GM21717 (cell line): Measurements from ENCODE around the gene PRCC.
"Not testable (repeated sequence)": the region's sequence is repeated elsewhere in the genome, so short reads cannot be mapped to it uniquely, and the experiment has no call there.

Source experiments
- ATAC-seq: cut with Tn5 transposase; IDR thresholded peaks from one replicate; pipeline ENCODE4 v1.9.1; 2021; ENCODE audit warnings: mild to moderate bottlenecking, moderate library complexity; ENCODE audit not compliant: unreplicated experiment

Gene PRCC

DNA sequence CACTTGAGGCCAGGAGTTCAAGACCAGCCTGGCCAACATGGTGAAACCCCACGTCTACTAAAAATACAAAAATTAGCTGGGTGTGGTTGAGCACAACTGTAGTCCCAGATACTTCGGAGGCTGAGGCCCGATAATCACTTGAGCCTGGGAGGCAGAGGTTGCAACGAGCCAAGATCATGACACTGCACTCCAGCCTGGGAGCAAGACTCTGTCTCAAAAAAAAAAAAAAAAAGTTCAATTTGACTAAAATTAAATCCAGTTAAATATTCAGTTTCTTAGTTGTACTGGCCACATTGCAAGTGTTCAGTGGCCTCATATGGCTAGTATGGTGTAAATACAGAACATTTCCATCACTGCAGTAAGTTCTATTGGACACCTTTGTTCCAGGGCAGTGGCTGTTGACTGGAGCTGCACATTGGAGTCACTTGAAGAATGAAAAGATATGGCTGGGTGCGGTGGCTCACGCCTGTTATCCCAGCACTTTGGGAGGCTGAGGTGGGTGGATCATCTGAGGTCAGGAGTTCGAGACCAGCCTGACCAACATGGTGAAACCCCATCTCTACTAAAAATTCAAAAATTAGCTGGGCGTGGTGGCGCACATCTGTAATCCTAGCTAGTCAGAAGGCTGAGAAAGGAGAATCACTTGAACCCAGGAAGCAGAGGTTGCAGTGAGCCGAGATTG is 9.6 kb upstream of the PRCC start:
- not testable (repeated sequence) for ATAC-seq

GRCh38 chr1:156760092-156760795 is 7.1 kb upstream of the PRCC start:
- ATAC-seq, result no peak

DNA sequence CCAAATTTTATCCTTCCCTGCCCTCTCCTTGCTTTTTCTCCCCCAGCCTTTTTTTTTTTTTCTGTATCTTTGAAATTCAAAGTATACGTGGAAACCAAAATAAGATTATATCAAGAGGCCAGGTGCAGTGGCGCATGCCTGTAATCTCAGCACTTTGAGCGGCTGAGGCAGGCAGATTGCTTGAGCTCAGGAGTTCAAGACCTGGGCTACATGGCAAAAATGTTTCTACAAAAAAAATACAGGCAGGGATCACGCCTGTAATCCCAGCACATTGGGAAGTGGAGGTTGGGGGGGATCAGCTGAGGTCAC is 6.6 kb upstream of the PRCC start:
- ATAC-seq, result no peak

DNA sequence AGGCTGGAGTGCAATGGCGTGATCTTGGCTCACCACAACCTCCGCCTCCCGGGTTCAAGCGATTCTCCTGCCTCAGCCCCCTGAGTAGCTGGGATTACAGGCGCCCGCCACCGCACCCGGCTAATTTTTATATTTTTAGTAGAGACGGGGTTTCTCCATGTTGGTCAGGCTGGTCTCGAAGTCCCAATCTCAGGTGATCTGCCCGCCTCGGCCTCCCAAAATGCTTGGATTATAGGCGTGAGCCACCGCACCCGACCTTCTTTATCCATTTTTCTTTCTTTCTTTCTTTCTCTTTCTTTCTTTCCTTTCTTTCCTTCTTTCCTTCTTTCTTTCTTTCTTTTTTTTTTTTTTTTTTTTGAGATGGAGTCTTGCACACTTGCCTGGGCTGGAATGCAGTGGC is 2.2 kb upstream of the PRCC start:
- not testable (repeated sequence) for ATAC-seq

- ATAC-seq, result no peak
Measured at GRCh38 chr1:156765666-156766065, 1.7 kb upstream of the PRCC start.

DNA sequence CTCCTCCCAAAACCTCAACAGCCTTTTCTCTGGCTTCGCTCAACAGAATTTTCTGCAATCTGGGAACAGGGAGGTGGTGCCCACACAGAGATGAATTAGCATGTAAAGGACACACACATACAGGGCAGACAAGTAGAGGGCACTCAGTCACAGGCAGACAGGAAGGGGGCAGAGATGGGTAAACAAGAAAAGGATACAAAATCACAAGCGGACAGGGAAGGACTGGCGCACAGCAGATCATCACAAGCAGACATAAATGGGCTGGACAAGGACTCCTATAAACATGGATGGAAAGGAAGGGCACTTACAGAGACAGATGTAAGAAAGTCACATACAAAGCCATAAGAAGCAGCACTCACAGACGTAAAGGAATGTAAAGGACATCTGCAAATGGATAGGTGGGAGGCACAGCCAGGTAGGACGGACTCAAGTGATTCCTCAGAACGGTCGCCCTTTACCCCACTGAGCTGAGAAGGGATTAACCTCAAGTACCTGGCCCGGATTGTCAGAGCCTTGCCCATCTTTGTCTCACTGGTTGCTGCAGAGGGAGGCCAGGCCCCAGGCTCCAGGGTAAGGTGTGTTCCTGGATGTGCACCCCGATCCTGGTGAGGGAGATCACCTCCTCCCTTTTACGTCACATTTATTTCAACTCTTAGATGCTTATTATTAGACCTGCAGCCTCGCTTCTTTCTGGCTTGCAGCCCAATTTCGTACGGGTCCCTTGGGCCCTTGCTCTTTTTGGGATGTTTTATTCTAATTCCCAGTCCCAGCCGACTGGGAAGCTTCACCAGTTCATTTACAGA is 836 bp upstream of the PRCC start:
- ATAC-seq, result peak; percentile 8

DNA sequence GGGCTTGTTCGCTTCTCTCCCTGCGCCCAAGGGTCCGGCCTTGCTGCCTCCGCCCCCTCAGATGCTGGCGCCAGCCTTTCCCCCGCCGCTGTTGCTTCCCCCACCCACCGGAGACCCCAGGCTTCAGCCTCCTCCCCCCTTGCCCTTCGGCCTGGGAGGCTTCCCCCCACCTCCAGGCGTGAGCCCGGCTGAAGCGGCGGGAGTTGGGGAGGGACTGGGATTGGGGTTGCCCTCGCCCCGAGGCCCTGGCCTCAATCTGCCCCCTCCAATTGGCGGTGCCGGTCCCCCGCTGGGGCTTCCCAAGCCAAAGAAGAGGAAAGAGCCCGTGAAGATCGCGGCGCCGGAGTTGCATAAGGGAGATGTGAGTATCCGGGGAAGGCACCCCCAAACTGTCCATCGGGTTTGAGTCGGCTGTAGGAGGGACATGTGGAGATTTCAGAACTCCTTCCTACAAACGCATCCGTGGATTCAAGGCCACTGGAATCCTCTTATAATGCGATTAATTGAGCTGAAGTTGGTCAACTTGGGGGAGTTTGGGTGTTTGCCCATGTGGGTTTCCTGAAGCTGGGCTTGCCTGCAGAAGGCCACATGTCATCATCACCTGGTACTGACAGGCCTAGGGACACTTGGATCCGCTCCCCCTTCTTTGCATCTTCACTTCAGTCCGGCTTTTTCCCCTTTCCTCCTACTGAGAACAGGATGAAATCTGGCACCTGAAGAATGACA is 707 bp downstream of the PRCC start:
- peak; percentile 7 for ATAC-seq

DNA sequence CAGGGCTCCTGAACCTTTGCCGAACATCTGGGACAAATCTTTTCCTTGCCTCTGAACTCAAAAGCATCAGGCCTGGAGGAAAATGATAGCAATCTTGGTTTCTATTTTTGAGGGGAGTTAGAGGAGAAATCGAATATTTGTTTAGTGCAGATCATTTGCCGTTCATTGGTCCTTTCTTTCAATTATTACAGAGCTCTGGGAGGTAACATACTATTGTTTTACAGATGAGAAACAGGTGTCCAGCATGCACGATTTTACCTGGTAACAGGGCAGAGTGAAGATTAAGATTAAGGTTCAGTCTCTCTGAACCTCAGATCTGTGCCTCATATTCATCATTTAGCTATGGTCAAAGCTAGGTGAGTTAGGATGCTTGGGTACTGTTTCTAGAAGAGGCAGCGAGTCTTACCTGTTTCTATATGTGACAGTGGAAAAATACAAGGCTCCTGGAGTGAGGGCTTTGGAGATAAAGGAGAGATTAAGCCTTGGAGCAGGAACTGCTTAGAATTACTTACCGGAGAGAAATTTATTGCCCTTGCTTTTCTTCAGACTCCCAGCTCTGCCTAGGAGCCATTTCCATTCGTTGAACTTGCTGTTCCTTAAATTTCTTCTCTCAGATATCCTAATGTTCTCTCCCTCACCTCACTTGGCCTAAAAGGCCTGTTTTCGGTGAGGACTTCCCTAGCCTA is 1.4 kb downstream of the PRCC start:
- no peak for ATAC-seq

DNA sequence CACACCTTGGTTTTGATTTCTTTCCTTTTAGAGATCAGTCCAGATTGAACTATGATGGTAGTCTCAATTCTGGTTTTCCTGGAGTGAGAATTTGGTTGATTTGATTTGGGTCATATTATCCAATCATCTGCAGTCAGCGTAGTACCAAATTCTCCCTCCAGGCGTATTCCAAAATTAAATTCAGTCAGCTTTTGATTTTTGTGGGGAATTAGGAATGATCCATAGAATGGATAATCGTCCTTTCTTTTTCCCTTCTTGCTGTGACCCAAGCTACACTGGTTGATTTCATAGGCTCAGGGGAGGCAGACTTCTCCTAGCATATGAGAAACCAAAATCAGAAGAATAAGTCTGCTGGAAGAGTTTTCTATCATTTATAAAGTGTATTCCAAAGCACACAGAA is 4.9 kb downstream of the PRCC start:
- ATAC-seq, result no peak

- no peak for ATAC-seq
Measured at GRCh38 chr1:156772728-156773497, 5.6 kb downstream of the PRCC start.

DNA sequence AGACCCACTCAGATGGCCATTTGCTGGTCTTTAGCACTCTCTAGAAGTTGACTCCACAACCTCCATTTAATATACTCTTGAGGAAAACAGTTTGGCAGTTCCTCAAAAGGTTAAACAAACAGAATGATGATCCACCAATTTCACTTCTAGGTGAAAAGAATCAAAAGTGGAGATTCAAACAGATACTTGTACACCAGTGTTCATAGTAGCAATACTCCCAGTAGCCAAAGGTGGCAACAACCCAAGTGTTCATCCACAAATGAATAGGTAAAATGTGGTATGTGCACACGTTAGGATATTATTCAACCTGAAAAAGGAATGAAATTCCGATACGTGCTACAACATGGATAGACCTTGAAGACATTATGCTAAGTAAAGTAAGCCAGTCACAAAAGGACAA is 6.3 kb downstream of the PRCC start:
- ATAC-seq, result no peak

GRCh38 chr1:156775799-156776198 is 8.5 kb downstream of the PRCC start:
- ATAC-seq, result no peak

- ATAC-seq, result no peak
Measured at GRCh38 chr1:156776942-156777341, 9.6 kb downstream of the PRCC start.

DNA sequence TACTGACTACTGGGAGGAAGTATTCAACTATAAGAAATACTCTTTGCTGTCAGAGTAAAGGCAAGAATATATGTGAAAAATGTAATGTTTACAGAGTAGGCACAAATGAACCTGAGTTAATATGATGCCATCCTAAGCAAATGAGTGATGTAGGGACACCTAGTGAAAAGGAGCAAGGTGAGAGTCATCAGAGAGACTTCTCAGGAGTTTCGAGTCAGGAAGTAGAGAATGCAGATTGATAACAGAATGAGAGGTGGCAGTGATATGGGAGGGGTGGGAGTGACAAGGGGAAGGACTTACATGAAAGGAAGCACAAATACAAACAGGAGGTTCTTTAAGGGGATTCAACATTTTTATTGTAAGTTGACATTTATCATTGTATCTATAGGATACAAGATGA is 10.2 kb downstream of the PRCC start:
- no peak for ATAC-seq

- ATAC-seq, result no peak
Measured at GRCh38 chr1:156781585-156782186, 14.4 kb downstream of the PRCC start.

DNA sequence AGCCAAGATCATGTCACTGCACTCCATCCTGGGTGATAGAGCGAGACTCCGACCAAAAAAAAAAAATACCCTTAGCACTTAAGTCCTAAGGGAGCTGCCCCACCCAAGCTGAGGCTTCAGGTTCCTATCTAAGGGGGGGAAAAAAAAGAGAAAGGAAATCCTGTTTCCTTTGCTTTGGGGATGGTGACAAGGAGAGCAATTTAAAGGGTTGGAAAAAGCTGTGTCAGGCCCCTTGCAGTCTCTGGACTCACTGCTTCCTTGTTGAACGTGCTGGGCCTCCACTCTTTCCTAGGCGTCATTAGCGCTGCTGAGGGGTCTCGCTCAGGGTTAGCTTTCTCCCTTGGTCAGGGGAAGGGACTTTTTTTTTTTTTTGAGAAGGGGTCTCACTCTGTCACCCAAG is 18.1 kb downstream of the PRCC start:
- ATAC-seq, result no peak

- ATAC-seq, result no peak
Measured at GRCh38 chr1:156786640-156787039, 19.3 kb downstream of the PRCC start.

GRCh38 chr1:156788136-156788535 is 20.8 kb downstream of the PRCC start:
- no peak for ATAC-seq

DNA sequence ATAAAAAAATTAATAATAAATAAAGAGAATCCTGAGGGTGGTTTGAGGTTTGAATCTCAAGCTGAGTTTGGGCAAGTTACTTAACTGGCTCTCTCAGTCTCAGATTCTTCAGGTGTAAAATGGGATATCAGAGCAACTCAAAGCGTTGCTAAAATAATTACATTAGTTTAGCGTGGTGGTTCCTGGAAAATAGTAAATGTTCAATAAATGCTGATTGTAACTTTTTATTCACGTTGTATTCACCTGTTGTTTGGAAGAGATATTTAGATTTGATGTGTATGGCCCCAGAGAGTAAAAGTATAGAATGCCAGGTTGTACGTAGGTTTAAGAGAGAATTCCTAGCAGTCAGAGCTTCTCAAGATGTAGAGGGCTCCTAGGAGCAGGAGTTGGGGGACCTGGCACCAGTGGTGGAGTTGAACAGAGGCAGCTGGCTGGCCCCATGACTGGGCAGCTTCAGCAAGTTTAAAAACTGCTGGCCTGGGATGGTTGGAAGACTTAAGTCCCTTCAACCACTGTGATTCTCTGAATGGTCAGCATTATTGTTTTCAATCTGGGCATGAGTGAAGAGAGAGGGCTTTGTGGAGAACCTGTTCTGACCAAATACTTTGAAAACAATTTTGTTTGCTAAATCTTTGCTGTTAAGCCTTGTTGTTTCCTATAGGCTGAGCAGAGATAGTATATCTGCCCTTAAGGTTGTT is 22.4 kb downstream of the PRCC start:
- ATAC-seq, result no peak
